ENCODE measurements around the gene LAMA4. TPM values are rescaled to one million over a fixed set of nuclear protein-coding genes. Genes with fewer than 3 reads are reported as not detected.

The LAMA4 gene
- total RNA-seq, 1 experiment from 2014 or later = 58.3 TPM

DNA sequence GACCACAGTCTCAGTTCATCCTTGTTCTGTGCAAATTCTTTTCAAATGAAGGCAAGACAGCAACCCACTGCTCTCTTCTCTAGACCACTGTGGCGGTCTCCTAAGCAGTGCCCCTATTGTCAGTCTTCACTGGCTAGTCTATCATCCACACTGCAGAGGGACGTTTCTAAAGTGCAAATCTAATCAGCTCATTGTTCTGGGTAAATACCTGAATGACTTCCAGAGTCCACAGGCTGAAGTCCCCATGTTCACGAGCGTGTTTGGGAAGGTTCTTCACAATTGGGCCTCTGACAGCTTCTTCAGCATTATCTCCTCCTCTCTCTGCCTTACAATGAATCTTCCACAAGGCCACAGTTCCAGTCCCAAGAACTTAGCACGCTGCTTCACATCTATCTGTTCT, 73.2 kb downstream of the LAMA4 start:
- H4K20me1 ChIP-seq (ENCODE audit: insufficient read depth) = no peaks in the 10 kb centered on the region
- peaks cover 14% of the 10 kb centered on the region for H3K4me1 ChIP-seq (replicated peaks; ENCODE audit: insufficient read depth)
- H3K4me2 ChIP-seq = no peak overlapping the region
- no peaks in the 10 kb centered on the region for H3K79me2 ChIP-seq (ENCODE audit: low read depth)
- ChIA-PET POLR2A (ENCODE audit: unreplicated experiment) (no interaction called here), CTCF (interaction anchor here (1.3 to 1.8 kb wide), 2 partner anchors 87 to 130 kb away, joined by 3 to 15 read pairs; no protein-coding TSS in a partner anchor)
- H2AFZ ChIP-seq = no peak overlapping the region
- no peaks in the 10 kb centered on the region for H3K9me2 ChIP-seq (ENCODE audit: insufficient read depth)
- H3F3A ChIP-seq (ENCODE audit: insufficient read depth, low read depth) = peaks cover 25% of the 10 kb centered on the region
- H3K4me3 ChIP-seq = no peak overlapping the region
- no peaks in the 10 kb centered on the region for H3K27me3 ChIP-seq (ENCODE audit: insufficient read depth, low read depth)
- TF ChIP-seq EZH2 (IDR thresholded peaks at IDR 0.05; ENCODE audit: low read depth) (no peak), CTCF (conservative IDR thresholded peaks at IDR 0.05) (no peak)
- intact Hi-C loops (cut with micrococcal nuclease; ENCODE audit: unreplicated experiment) = loop anchor here (2.0 to 10.0 kb wide), 2 partner anchors 74 to 1754 kb away; partner anchors contain the start of gene LAMA4
- BruUV-seq (replicated peaks) = no TSS peak
- H3K9me3 ChIP-seq (ENCODE audit: insufficient read depth, low read depth) = no peaks in the 10 kb centered on the region
- peaks cover 86% of the 10 kb centered on the region for H3K36me3 ChIP-seq (ENCODE audit: low read depth)
- H3K27ac ChIP-seq = peak overlapping the region; percentile 26
- no peak for DNase-seq

DNA sequence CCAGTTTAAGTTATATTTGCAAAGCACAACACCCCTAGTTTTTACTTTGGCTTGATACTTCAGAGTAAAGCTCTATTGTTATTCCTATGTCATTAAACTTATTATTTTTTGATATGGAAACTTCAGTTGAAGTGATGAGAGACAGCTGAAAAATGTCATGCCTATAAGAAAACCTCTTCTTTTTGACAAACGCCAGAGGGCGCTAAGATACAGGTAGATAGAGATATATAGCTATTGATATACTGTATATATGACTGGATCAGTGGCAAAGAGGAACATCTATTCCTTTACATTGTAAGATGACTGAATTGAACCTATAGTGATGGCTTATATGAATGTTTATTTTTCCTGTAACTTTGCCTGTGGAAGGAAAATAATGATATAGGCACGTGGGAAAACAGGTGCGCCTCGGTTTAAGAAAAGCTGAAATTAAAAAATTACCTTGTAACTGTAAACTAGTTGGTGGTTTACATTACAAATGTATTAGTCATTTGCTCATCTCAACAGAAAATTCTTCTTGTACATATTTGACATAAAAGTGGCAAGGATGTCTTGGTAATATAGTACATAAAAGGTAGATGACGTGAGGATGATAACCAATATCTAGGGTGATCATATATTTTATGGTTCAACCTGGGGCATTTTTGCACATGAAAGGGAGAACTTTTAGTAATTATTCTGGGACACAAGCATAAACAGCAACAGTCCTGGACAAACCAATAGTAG, 74.1 kb downstream of the LAMA4 start:
- H3K27ac ChIP-seq = peak overlapping the region; percentile 26
- no peak overlapping the region for H3K4me3 ChIP-seq
- H2AFZ ChIP-seq = no peak overlapping the region
- ChIA-PET POLR2A (ENCODE audit: unreplicated experiment) (interaction anchor here (0.7 kb wide), 1 partner anchor 119 kb away, joined by 4 read pairs; no protein-coding TSS in a partner anchor), CTCF (interaction anchor here (0.7 to 1.8 kb wide), 7 partner anchors 8 to 192 kb away, joined by 3 to 15 read pairs (median 3); no protein-coding TSS in a partner anchor)
- no peaks in the 10 kb centered on the region for H3K27me3 ChIP-seq (ENCODE audit: insufficient read depth, low read depth)
- H3K79me2 ChIP-seq (ENCODE audit: low read depth) = no peaks in the 10 kb centered on the region
- no peaks in the 10 kb centered on the region for H3K9me3 ChIP-seq (ENCODE audit: insufficient read depth, low read depth)
- peak; percentile 26 to 79 for DNase-seq
- peaks cover 14% of the 10 kb centered on the region for H3K4me1 ChIP-seq (replicated peaks; ENCODE audit: insufficient read depth)
- no TSS peak for BruUV-seq (replicated peaks)
- intact Hi-C loops (cut with micrococcal nuclease; ENCODE audit: unreplicated experiment) = loop anchor here (1.0 to 10.0 kb wide), 5 partner anchors 75 to 1755 kb away; partner anchors contain the start of gene LAMA4
- no peaks in the 10 kb centered on the region for H3K9me2 ChIP-seq (ENCODE audit: insufficient read depth)
- TF ChIP-seq EZH2 (IDR thresholded peaks at IDR 0.05; ENCODE audit: low read depth) (no peak), CTCF (conservative IDR thresholded peaks at IDR 0.05) (peak; percentile 99)
- peaks cover 86% of the 10 kb centered on the region for H3K36me3 ChIP-seq (ENCODE audit: low read depth)
- no peak overlapping the region for H3K4me2 ChIP-seq
- H3F3A ChIP-seq (ENCODE audit: insufficient read depth, low read depth) = peaks cover 25% of the 10 kb centered on the region
- no peaks in the 10 kb centered on the region for H4K20me1 ChIP-seq (ENCODE audit: insufficient read depth)

DNA sequence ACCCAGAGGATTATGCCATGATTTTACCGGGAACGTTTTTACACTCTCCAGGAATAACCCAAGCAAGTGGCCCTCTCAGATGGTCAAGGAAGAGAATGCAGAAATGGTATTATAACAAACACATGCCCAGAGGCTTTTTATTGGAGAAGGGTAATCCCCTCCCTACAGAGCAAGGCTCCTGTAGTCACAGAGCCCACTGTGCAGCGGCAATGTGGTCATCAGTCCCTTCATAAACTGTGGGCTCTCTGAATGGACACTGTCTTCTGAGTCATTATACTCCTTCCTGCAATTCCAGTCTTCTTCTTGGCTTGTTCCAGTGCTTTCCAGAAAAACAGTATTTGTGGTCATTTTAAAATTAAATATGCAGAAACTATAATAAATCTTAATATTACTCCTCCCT, 74.7 kb downstream of the LAMA4 start:
- ChIA-PET POLR2A (ENCODE audit: unreplicated experiment) (no interaction called here), CTCF (interaction anchor here (1.0 to 1.8 kb wide), 5 partner anchors 102 to 192 kb away, joined by 3 to 15 read pairs (median 5); no protein-coding TSS in a partner anchor)
- Histone ChIP-seq H3K4me3 (no peak overlapping the region), H3K27me3 (ENCODE audit: insufficient read depth, low read depth) (no peaks in the 10 kb centered on the region), H3K4me2 (no peak overlapping the region), H3K9me2 (ENCODE audit: insufficient read depth) (no peaks in the 10 kb centered on the region), H3F3A (ENCODE audit: insufficient read depth, low read depth) (peaks cover 25% of the 10 kb centered on the region), H3K9me3 (ENCODE audit: insufficient read depth, low read depth) (no peaks in the 10 kb centered on the region), H4K20me1 (ENCODE audit: insufficient read depth) (no peaks in the 10 kb centered on the region), H3K27ac (no peak overlapping the region), H2AFZ (no peak overlapping the region), H3K36me3 (ENCODE audit: low read depth) (peaks cover 88% of the 10 kb centered on the region), H3K79me2 (ENCODE audit: low read depth) (no peaks in the 10 kb centered on the region), H3K4me1 (replicated peaks; ENCODE audit: insufficient read depth) (peaks cover 14% of the 10 kb centered on the region)
- no TSS peak for BruUV-seq (replicated peaks)
- TF ChIP-seq CTCF (conservative IDR thresholded peaks at IDR 0.05) (no peak), EZH2 (IDR thresholded peaks at IDR 0.05; ENCODE audit: low read depth) (no peak)
- intact Hi-C loops (cut with micrococcal nuclease; ENCODE audit: unreplicated experiment) = loop anchor here (1.0 to 10.0 kb wide), 5 partner anchors 75 to 1755 kb away; partner anchors contain the start of gene LAMA4
- DNase-seq = no peak

Measured in PC-9 (cell line).